Esophagus squamous epithelium (tissue), 4 donors: ENCODE data around the gene RAP2C.

Source experiments
- CTCF ChIP-seq, 6 experiments: fragments of 450-650 bp in 4 of 6; fragments of 200-600 bp in 2 of 6; sonication (generic) in 2 of 6; IDR thresholded peaks; one replicate each; pipeline ENCODE4 v1.5.1; 2016 to 2019; ENCODE audit warnings: antibody characterized with exemption in 6 of 6, mild to moderate bottlenecking in 4 of 6, moderate library complexity in 4 of 6
- POLR2A ChIP-seq, 4 donors: fragments of 450-650 bp; IDR thresholded peaks; one replicate each; pipeline ENCODE4 v1.6.1; 2017; ENCODE audit warnings: antibody characterized with exemption in 4 of 4, mild to moderate bottlenecking in 4 of 4, moderate library complexity in 3 of 4

- TF ChIP-seq CTCF (IDR thresholded peaks at IDR 0.05) (no peak), POLR2A (IDR thresholded peaks at IDR 0.05) (no peak)
Measured at GRCh38 chrX:132188175-132188574, 31.1 kb downstream of the RAP2C start.
